ENCODE results near the gene TMEM191C. TPM values are rescaled to one million over a fixed set of nuclear protein-coding genes. Genes with fewer than 3 reads are reported as not detected.
A peak's percentile ranks its signal among the peaks of the same experiment; 100 is the strongest.
"Not testable (repeated sequence)": the region's sequence is repeated elsewhere in the genome, so short reads cannot be mapped to it uniquely, and the experiment has no call there.

TMEM191C gene
- total and polyA plus RNA-seq, 3 experiments from 2014 or later, result 0.64 to 2.2 (median 0.70) TPM

GRCh38 chr22:21512022-21512421, 44.8 kb downstream of the TMEM191C start:
- H3K27ac ChIP-seq (ENCODE audit: low read depth, low read length); H3K27me3 Mint-ChIP-seq; H3K9me3 Mint-ChIP-seq; H3K36me3 Mint-ChIP-seq; POLR2A ChIA-PET; H3K4me3 ChIP-seq (ENCODE audit: low read length); H3K4me1 ChIP-seq (ENCODE audit: insufficient read depth, low read length); CTCF ChIA-PET; H3K36me3 ChIP-seq (ENCODE audit: insufficient read depth, low read length); H3K27me3 ChIP-seq (ENCODE audit: insufficient read depth, low read length, poor library complexity, severe bottlenecking); H3K9me3 ChIP-seq (ENCODE audit: low read length); DNase-seq; H3K4me1 Mint-ChIP-seq: not testable (repeated sequence)
- Mint-ChIP-seq H3K4me3 (peak overlapping the region in 1 of 7 donors; percentile 31), H3K27ac (peak overlapping the region in 1 of 8 donors; percentile 29)

DNA sequence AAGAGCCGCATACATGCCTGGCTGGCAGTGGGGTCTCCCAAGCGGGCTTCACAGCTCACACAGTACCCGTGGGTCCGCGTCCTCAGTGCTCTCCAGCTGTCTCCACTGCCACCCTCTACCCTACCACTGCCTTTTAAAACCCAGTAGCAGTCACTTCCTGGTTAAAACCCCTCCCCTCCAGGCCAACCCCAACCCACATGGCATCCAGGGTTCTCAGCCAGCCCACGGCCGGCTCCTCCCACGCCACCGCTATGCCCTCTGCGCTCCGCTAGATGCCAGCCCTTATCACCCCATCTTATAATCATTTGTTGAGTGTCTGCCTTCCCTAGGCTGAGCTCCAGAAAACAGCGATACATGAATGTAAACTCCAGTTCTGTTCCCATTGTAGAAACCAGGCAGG, 46.9 kb downstream of the TMEM191C start:
- CTCF ChIA-PET; H3K27ac ChIP-seq (ENCODE audit: low read depth, low read length): not testable (repeated sequence)

GRCh38 chr22:21515234-21515633, 48.0 kb downstream of the TMEM191C start:
- H3K4me1 ChIP-seq (ENCODE audit: insufficient read depth, low read length); H3K27ac Mint-ChIP-seq; H3K4me3 ChIP-seq (ENCODE audit: low read length); H3K9me3 ChIP-seq (ENCODE audit: low read length); POLR2A ChIA-PET; H3K4me3 Mint-ChIP-seq; H3K9me3 Mint-ChIP-seq; DNase-seq; H3K36me3 ChIP-seq (ENCODE audit: insufficient read depth, low read length); H3K4me1 Mint-ChIP-seq; CTCF ChIA-PET; H3K36me3 Mint-ChIP-seq; H3K27me3 ChIP-seq (ENCODE audit: insufficient read depth, low read length, poor library complexity, severe bottlenecking); H3K27me3 Mint-ChIP-seq; H3K27ac ChIP-seq (ENCODE audit: low read depth, low read length): not testable (repeated sequence)

More for the DNA sequence above, 46.9 kb downstream of the TMEM191C start:
- H3K4me1 ChIP-seq (ENCODE audit: insufficient read depth, low read length); H3K36me3 Mint-ChIP-seq; H3K27me3 Mint-ChIP-seq; H3K27me3 ChIP-seq (ENCODE audit: insufficient read depth, low read length, poor library complexity, severe bottlenecking); H3K4me3 ChIP-seq (ENCODE audit: low read length); H3K36me3 ChIP-seq (ENCODE audit: insufficient read depth, low read length); H3K27ac Mint-ChIP-seq; POLR2A ChIA-PET; H3K4me3 Mint-ChIP-seq; H3K4me1 Mint-ChIP-seq; H3K9me3 ChIP-seq (ENCODE audit: low read length); DNase-seq; H3K9me3 Mint-ChIP-seq: not testable (repeated sequence)

- H3K4me3 ChIP-seq (ENCODE audit: low read length); CTCF ChIA-PET: not testable (repeated sequence)
Measured at GRCh38 chr22:21516522-21516921, 49.3 kb downstream of the TMEM191C start.

GRCh38 chr22:21516970-21517764, 50.0 kb downstream of the TMEM191C start:
- H3K4me3 ChIP-seq (ENCODE audit: low read length); H3K27me3 ChIP-seq (ENCODE audit: insufficient read depth, low read length, poor library complexity, severe bottlenecking); H3K27ac ChIP-seq (ENCODE audit: low read depth, low read length); H3K9me3 Mint-ChIP-seq; H3K9me3 ChIP-seq (ENCODE audit: low read length); H3K4me1 ChIP-seq (ENCODE audit: insufficient read depth, low read length); POLR2A ChIA-PET; H3K36me3 Mint-ChIP-seq; CTCF ChIA-PET; H3K4me3 Mint-ChIP-seq; H3K36me3 ChIP-seq (ENCODE audit: insufficient read depth, low read length); H3K27me3 Mint-ChIP-seq; DNase-seq; H3K27ac Mint-ChIP-seq; H3K4me1 Mint-ChIP-seq: not testable (repeated sequence)

More at GRCh38 chr22:21516522-21516921, 49.3 kb downstream of the TMEM191C start:
- H3K36me3 ChIP-seq (ENCODE audit: insufficient read depth, low read length); H3K4me3 Mint-ChIP-seq; POLR2A ChIA-PET; H3K4me1 Mint-ChIP-seq; H3K9me3 ChIP-seq (ENCODE audit: low read length); H3K27ac Mint-ChIP-seq; H3K27me3 ChIP-seq (ENCODE audit: insufficient read depth, low read length, poor library complexity, severe bottlenecking); DNase-seq; H3K36me3 Mint-ChIP-seq; H3K9me3 Mint-ChIP-seq; H3K27ac ChIP-seq (ENCODE audit: low read depth, low read length); H3K27me3 Mint-ChIP-seq; H3K4me1 ChIP-seq (ENCODE audit: insufficient read depth, low read length): not testable (repeated sequence)

Other genes starting within 250 kb of the TMEM191C start
- under 1 TPM; 0.35 to 0.39 TPM for gene RIMBP3B, start 83.6 kb upstream of the TMEM191C start, total RNA-seq
- gene RIMBP3B, start 83.6 kb upstream of the TMEM191C start, polyA plus RNA-seq, result 0.71 TPM
- gene HIC2, start 50.0 kb upstream of the TMEM191C start, total RNA-seq, result 1 to 10 TPM; 6.1 to 6.8 TPM
- 0.60 TPM for gene HIC2, start 50.0 kb upstream of the TMEM191C start, polyA plus RNA-seq
- under 1 TPM; 0.37 to 0.44 TPM for gene RIMBP3C, start 84.1 kb downstream of the TMEM191C start, total RNA-seq
- gene RIMBP3C, start 84.1 kb downstream of the TMEM191C start, polyA plus RNA-seq, result 0.33 TPM
- 10 to 100 TPM; 74.3 to 80.2 TPM for gene UBE2L3, start 100.3 kb downstream of the TMEM191C start, total RNA-seq
- gene UBE2L3, start 100.3 kb downstream of the TMEM191C start, polyA plus RNA-seq, result 109 TPM
- gene YDJC, start 162.6 kb downstream of the TMEM191C start, total RNA-seq, result 10 to 100 TPM; 75.2 to 79.0 TPM
- 61.1 TPM for gene YDJC, start 162.6 kb downstream of the TMEM191C start, polyA plus RNA-seq
- under 1 TPM; 0.48 to 0.51 TPM for gene CCDC116, start 165.4 kb downstream of the TMEM191C start, total RNA-seq
- gene CCDC116, start 165.4 kb downstream of the TMEM191C start, polyA plus RNA-seq, result not detected
- 10 to 100 TPM; 71.5 to 74.7 TPM for gene SDF2L1, start 174.9 kb downstream of the TMEM191C start, total RNA-seq
- 99.6 TPM for gene SDF2L1, start 174.9 kb downstream of the TMEM191C start, polyA plus RNA-seq
- 10 to 100 TPM; 42.4 to 47.3 TPM for gene PPIL2, start 198.6 kb downstream of the TMEM191C start, total RNA-seq
- 38.7 TPM for gene PPIL2, start 198.6 kb downstream of the TMEM191C start, polyA plus RNA-seq

All from CD8-positive, alpha-beta memory T cell (primary cell).